ENCODE data around the gene RGS11.

The RGS11 gene

GRCh38 chr16:255183-255582 lies 20.6 kb downstream of the RGS11 start:
- no peak for DNase-seq (ENCODE audit: low read depth)
- TF ChIP-seq CTCF (IDR thresholded peaks at IDR 0.05; ENCODE audit: insufficient read depth, low read depth, low read length, missing control alignments) = no peak
- H3K4me3 ChIP-seq (ENCODE audit: low read depth, low read length) = no peak overlapping the region

GRCh38 chr16:254461-254860 lies 21.3 kb downstream of the RGS11 start:
- no peak for TF ChIP-seq CTCF (IDR thresholded peaks at IDR 0.05; ENCODE audit: insufficient read depth, low read depth, low read length, missing control alignments)
- no peak for DNase-seq (ENCODE audit: low read depth)
- no peak overlapping the region for H3K4me3 ChIP-seq (ENCODE audit: low read depth, low read length)

DNA sequence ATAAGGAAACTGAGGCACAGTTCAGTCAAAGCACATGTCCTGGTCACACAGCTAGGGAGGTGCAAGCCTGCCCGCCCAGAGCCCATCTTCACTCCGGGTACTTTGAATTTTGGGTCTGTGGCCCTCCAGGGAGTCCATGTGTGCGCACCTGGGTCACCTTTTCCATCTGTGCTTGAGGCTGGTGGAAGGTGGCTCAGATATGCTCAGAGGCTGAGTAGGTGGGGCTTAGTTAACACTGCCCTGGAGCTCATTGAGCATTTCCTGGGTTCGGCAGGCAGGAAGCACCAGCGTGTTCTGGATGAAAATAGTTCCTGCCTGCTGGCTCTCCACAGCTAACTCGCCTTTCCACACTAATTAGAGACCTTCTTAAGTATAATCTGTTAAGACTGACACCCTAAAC lies 21.9 kb downstream of the RGS11 start:
- no peak for DNase-seq (ENCODE audit: low read depth)

DNA sequence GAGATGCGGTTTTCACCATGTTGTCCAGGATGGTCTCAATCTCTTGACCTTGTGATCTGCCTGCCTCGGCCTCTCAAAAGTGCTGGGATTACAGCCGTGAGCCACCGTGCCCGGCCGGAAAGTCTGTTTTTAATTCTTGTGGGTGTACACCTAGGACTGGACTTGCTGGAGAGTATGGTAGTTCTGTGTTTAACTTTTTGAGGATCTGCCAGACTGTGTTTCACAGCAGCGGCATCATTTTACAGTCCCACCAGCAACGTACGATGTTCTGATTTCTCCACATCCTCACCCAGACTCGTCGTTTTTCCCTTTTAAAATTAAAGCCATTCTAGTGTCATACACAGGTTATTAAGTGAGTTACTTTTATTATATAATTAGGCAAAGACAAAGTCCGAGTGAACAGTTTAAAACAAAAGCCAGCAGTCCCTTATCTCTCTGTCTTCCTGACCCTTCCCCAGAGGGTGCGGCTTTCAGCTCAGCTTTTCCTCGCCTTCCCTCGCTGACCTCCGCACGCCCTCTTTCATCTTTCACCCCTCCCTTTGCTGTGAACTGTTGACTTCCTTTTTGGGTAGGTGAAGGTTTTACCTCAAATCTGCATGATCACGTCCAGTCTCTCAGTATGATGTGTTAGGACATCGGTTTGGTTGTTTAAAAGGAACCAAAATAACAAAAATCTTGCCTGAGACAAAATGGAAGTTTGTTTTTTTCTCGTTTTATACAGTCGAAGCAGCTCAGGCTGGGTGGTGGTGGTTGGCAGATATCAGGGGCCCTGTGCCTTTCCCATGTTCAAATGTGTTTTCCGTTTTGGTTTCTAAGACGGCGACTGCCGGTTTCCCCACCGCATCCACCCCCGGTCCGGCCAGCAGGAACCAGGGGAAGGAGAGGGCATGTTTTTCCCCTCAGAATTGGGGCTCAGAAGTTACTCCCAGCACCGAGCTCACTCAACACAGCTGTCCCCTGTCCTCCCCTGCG lies 23.1 kb downstream of the RGS11 start:
- H3K4me3 ChIP-seq (ENCODE audit: low read depth, low read length) = no peak overlapping the region
- TF ChIP-seq CTCF (IDR thresholded peaks at IDR 0.05; ENCODE audit: insufficient read depth, low read depth, low read length, missing control alignments) = no peak
- no peak for DNase-seq (ENCODE audit: low read depth)

More for the DNA sequence above, 21.9 kb downstream of the RGS11 start:
- no peak overlapping the region for H3K4me3 ChIP-seq (ENCODE audit: low read depth, low read length)
- TF ChIP-seq CTCF (IDR thresholded peaks at IDR 0.05; ENCODE audit: insufficient read depth, low read depth, low read length, missing control alignments) = no peak

GRCh38 chr16:249431-249830 lies 26.3 kb downstream of the RGS11 start:
- TF ChIP-seq CTCF (IDR thresholded peaks at IDR 0.05; ENCODE audit: insufficient read depth, low read depth, low read length, missing control alignments) = no peak

DNA sequence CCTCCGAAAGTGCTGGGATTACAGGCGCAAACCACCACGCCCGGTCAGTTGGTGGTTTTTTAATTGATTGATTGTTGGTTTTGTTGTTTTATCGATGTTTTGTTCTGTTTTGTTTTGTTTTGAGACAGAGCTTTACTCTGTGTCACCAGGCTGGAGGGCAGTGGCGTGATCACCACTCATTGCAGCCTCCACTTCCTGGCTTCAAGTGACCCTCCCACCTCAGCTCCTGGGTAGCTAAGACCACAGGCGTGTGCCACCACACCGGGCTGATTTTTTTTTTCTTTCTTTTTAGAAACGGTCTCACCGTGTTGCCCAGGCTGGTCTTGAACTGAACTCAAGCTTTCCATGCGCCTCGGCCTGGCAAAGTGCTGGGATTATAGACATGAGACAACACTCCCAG lies 28.7 kb downstream of the RGS11 start:
- TF ChIP-seq CTCF (IDR thresholded peaks at IDR 0.05; ENCODE audit: insufficient read depth, low read depth, low read length, missing control alignments) = no peak
- no peak overlapping the region for H3K4me3 ChIP-seq (ENCODE audit: low read depth, low read length)
- no peak for DNase-seq (ENCODE audit: low read depth)

More at GRCh38 chr16:249431-249830, 26.3 kb downstream of the RGS11 start:
- H3K4me3 ChIP-seq (ENCODE audit: low read depth, low read length) = no peak overlapping the region
- no peak for DNase-seq (ENCODE audit: low read depth)

All from GM12865 (cell line).